Mesodermal cell (in vitro differentiated cells): ENCODE data around the gene MCC.

Experiments used
- H3K27ac ChIP-seq: 2 replicates; pipeline ENCODE4 v1.7.0; 2013; ENCODE audit warnings: mild to moderate bottlenecking, low read depth, low read length, moderate library complexity; ENCODE audit not compliant: severe bottlenecking
- H3K36me3 ChIP-seq: 2 replicates; pipeline ENCODE4 v1.7.1; 2013; ENCODE audit warnings: mild to moderate bottlenecking, low read length, moderate library complexity; ENCODE audit not compliant: control insufficient read depth, insufficient read depth
- H3K4me1 ChIP-seq: one replicate; pipeline ENCODE4 v1.7.1; 2013; ENCODE audit warnings: mild to moderate bottlenecking, low read length; ENCODE audit not compliant: insufficient read depth, control insufficient read depth, poor library complexity, severe bottlenecking
- H3K4me3 ChIP-seq: 2 replicates; pipeline ENCODE4 v1.7.0; 2013; ENCODE audit warnings: low read length, control low read depth, mild to moderate bottlenecking; ENCODE audit not compliant: insufficient read depth, poor library complexity, severe bottlenecking; ENCODE audit errors: extremely low read depth
- H3K9me3 ChIP-seq: 2 replicates; pipeline ENCODE4 v1.7.1; 2013; ENCODE audit warnings: mild to moderate bottlenecking, low read length, moderate library complexity; ENCODE audit not compliant: control insufficient read depth
- WGBS, 2 experiments: methylation state at CpG; one replicate each; pipeline ENCODE4 v1.1.5; 2013; ENCODE audit warnings: missing lambda C conversion rate in 2 of 2; ENCODE audit not compliant: insufficient coverage in 2 of 2; 5-methylcytosine and 5-hydroxymethylcytosine counted together

MCC gene

GRCh38 chr5:113193311-113193978, 294.8 kb downstream of the MCC start:
- 100% methylated on average over 1 of the region's 5 CpGs for WGBS, 2 experiments
- Histone ChIP-seq H3K27ac (no peak overlapping the region), H3K4me1 (peaks cover 15% of the 10 kb centered on the region), H3K36me3 (peaks cover 15% of the 10 kb centered on the region), H3K9me3 (peaks cover 22% of the 10 kb centered on the region), H3K4me3 (no peak overlapping the region)

DNA sequence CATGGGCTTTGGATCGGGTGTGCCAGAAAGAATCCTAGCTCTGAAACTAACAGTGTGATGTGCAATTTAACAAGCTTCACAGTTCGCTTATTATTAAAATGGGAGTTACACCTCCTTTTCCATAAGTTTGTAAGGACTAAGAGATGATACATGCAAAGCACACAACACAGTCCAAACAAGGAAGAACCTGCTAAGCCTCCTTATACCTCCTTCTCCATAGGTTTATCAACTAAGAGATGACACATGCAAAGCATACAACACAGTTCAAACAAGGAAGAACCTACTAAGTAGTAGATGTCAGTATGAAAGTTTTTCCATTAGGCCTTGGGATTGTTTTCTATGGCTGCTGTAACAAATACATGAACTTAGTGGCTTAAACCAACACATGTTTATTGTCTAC, 295.7 kb downstream of the MCC start:
- H3K9me3 ChIP-seq = peaks cover 22% of the 10 kb centered on the region
- no peak overlapping the region for H3K4me3 ChIP-seq
- peaks cover 12% of the 10 kb centered on the region for H3K4me1 ChIP-seq
- no peak overlapping the region for H3K27ac ChIP-seq
- peaks cover 15% of the 10 kb centered on the region for H3K36me3 ChIP-seq
- 80% methylated on average over 1 of the region's 2 CpGs; no CpG with 5 or more reads in 1 of the 2 experiments for WGBS, 2 experiments

DNA sequence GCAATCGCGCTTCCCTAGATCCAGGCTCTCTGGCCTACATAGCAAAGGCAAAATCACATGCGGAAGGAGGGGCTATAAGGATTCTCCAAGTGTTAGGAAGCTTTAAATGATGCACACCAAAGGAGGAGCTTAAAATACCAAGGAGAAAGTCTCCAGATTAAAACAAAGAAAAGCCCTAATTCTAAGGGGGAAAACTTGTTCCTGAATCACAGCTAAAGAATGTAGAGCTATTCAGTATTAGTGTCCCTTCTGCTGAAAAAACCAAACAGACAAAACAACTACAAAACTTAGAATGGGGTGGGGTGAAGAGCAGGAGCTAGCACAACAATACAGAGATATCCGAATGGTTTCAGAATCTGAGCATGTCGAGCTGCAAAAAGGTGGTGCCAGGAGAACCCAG, 297.9 kb downstream of the MCC start:
- 79 to 92% methylated on average over 2 of the region's 5 CpGs for WGBS, 2 experiments
- no peak overlapping the region for H3K4me3 ChIP-seq
- H3K9me3 ChIP-seq = peaks cover 22% of the 10 kb centered on the region
- peaks cover 10% of the 10 kb centered on the region for H3K36me3 ChIP-seq
- H3K4me1 ChIP-seq = peaks cover 12% of the 10 kb centered on the region
- H3K27ac ChIP-seq = no peak overlapping the region

DNA sequence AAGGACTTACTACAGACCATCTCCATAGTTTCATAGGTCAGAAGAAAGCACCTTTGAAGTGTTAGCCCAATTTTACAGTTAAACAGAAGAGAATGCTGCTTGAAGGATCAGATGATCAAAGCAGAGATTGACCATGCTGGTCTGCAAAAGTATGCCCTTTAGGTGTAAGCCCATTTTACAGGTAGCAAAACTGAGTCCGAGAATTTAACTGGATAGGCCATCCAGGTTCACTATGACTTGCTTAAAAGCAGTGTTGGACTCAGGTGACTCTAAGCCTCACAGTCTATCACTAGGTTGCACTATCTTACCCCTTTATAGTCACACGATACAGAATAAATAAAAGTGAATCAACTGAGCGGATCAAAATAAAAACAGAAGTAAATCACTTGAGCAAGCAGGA, 299.0 kb downstream of the MCC start:
- peaks cover 6% of the 10 kb centered on the region for H3K36me3 ChIP-seq

GRCh38 chr5:113188436-113188835, 299.8 kb downstream of the MCC start:
- Histone ChIP-seq H3K4me3 (no peak overlapping the region), H3K4me1 (peaks cover 12% of the 10 kb centered on the region), H3K27ac (no peak overlapping the region), H3K36me3 (no peaks in the 10 kb centered on the region), H3K9me3 (peaks cover 15% of the 10 kb centered on the region)

More for the DNA sequence above, 299.0 kb downstream of the MCC start:
- Histone ChIP-seq H3K4me3 (no peak overlapping the region), H3K4me1 (peaks cover 12% of the 10 kb centered on the region), H3K9me3 (peaks cover 22% of the 10 kb centered on the region), H3K27ac (no peak overlapping the region)
- 100% methylated on average over 1 of the region's 3 CpGs for WGBS, 2 experiments

- H3K9me3 ChIP-seq = peaks cover 10% of the 10 kb centered on the region
- peaks cover 12% of the 10 kb centered on the region for H3K4me1 ChIP-seq
- H3K36me3 ChIP-seq = no peaks in the 10 kb centered on the region
- H3K27ac ChIP-seq = no peak overlapping the region
- WGBS, 2 experiments = 95 to 96% methylated on average over 2 to 3 of the region's 3 CpGs
- H3K4me3 ChIP-seq = no peak overlapping the region
Measured at GRCh38 chr5:113187906-113188305, 300.3 kb downstream of the MCC start.

DNA sequence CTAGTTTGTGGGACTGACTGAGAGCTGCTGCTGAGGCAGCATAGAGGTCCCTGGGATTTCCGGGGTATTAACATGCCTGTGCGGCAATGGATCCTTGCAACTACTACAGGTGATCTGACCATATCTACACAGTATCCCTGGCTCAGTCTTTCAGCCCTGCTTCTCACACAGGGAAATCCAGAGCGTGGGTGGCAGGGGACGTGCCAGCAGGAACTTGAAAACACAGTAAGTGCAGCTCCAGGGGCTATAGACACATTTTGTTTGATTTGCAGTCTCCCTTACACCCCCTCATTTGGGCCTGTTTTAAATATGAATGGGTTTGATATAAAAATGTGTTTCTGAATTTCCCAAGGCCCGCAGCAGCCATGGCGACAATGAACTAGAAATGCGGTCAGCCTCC, 302.2 kb downstream of the MCC start:
- Histone ChIP-seq H3K4me1 (peaks cover 12% of the 10 kb centered on the region), H3K4me3 (no peak overlapping the region), H3K9me3 (no peaks in the 10 kb centered on the region), H3K36me3 (no peaks in the 10 kb centered on the region), H3K27ac (no peak overlapping the region)
- WGBS, 2 experiments = 93 to 95% methylated on average over 2 to 4 of the region's 7 CpGs

GRCh38 chr5:113183694-113184093, 304.6 kb downstream of the MCC start:
- WGBS, 2 experiments = no CpG with 5 or more reads among the region's 2 CpGs
- Histone ChIP-seq H3K36me3 (no peaks in the 10 kb centered on the region), H3K4me1 (no peaks in the 10 kb centered on the region), H3K4me3 (no peak overlapping the region), H3K9me3 (no peaks in the 10 kb centered on the region), H3K27ac (no peak overlapping the region)

GRCh38 chr5:113182658-113183344, 305.5 kb downstream of the MCC start:
- 96 to 97% methylated on average over 7 to 10 of the region's 11 CpGs for WGBS, 2 experiments
- no peak overlapping the region for H3K27ac ChIP-seq
- no peaks in the 10 kb centered on the region for H3K4me1 ChIP-seq
- H3K4me3 ChIP-seq = no peak overlapping the region
- no peaks in the 10 kb centered on the region for H3K36me3 ChIP-seq
- H3K9me3 ChIP-seq = no peaks in the 10 kb centered on the region

DNA sequence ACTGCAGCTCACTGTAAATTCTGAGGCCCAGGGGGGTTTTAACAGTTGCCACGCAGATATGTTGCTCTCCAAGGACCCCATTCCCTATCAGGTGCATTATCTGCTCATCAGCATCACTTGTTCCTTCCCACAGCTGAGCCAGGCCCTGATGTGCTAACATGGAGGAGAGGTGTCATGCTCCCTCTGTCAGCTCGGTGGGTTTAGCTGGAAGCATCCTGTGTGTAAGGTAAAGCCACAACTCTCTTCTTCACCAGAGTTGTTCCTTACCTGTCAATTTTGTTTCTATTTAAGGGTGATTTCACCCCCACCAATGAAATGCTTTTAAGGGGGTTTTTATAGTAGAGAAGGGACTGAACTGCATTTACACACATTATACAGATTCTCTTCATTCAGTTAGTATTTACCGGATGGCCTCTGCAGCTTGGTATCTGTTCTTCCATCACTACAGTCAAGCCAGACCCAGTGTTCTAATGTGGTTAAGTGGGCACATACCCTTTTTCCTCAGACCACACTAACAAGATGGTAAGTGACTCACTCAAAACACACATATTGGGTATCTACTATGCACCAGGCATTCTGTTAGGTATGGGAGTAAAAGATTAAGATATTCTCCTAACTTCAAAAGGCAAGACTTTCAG, 306.3 kb downstream of the MCC start:
- H3K4me1 ChIP-seq = no peaks in the 10 kb centered on the region
- no peak overlapping the region for H3K4me3 ChIP-seq
- no peak overlapping the region for H3K27ac ChIP-seq
- H3K36me3 ChIP-seq = no peaks in the 10 kb centered on the region
- no peaks in the 10 kb centered on the region for H3K9me3 ChIP-seq
- 100% methylated on average over 1 of the region's 3 CpGs; no CpG with 5 or more reads in 1 of the 2 experiments for WGBS, 2 experiments

GRCh38 chr5:113181409-113181808, 306.8 kb downstream of the MCC start:
- no peaks in the 10 kb centered on the region for H3K4me1 ChIP-seq
- H3K4me3 ChIP-seq = no peak overlapping the region
- no peaks in the 10 kb centered on the region for H3K36me3 ChIP-seq
- no CpG with 5 or more reads among the region's 1 CpG for WGBS, 2 experiments
- no peaks in the 10 kb centered on the region for H3K9me3 ChIP-seq
- no peak overlapping the region for H3K27ac ChIP-seq
